Measurements from ENCODE around the gene HAPLN3.

- TF ChIP-seq CTCF (optimal IDR thresholded peaks at IDR 0.05 in 1 of 3, IDR thresholded peaks at IDR 0.05 in 1 of 3, conservative IDR thresholded peaks at IDR 0.05 in 1 of 3; ENCODE audit: extremely low read depth in 1 of 3, insufficient read depth in 2 of 3, low read length in 3 of 3) (no peak), EZH2 (IDR thresholded peaks at IDR 0.05; ENCODE audit: low read length) (no peak)
Measured at GRCh38 chr15:88843334-88843733, 52.0 kb downstream of the HAPLN3 start.
